GM12878 (cell line): Measurements from ENCODE around the gene ANKRD50.

Experiments used
- ATF3 ChIP-seq: IDR thresholded peaks from 2 replicates; pipeline ENCODE4 v1.6.1; 2011; ENCODE audit warnings: low read depth, mild to moderate bottlenecking, low read length, moderate library complexity, borderline replicate concordance; ENCODE audit errors: extremely low read depth
- BRCA1 ChIP-seq: IDR thresholded peaks from 2 replicates; pipeline ENCODE4 v1.6.1; 2011; ENCODE audit warnings: low read depth, low read length, improper control_type of control experiment
- CEBPZ ChIP-seq: fragments of 150-350 bp; IDR thresholded peaks from 2 replicates; pipeline ENCODE4 v1.6.1; 2016; ENCODE audit warnings: low read depth, low read length
- CTCF ChIP-seq, 3 experiments: IDR thresholded peaks in 2 of 3; conservative IDR thresholded peaks in 1 of 3; 2 replicates each; pipeline ENCODE4 v1.5.1; 2011; ENCODE audit warnings: low read depth in 3 of 3, low read length in 3 of 3, mild to moderate bottlenecking in 3 of 3, control low read depth in 2 of 3, moderate library complexity in 2 of 3, inconsistent platforms in 1 of 3, mixed read lengths in 1 of 3; ENCODE audit not compliant: control insufficient read depth in 2 of 3, insufficient read depth in 1 of 3; ENCODE audit errors: extremely low read depth in 1 of 3
- EZH2 ChIP-seq: IDR thresholded peaks from 2 replicates; pipeline ENCODE4 v1.6.1; 2012; ENCODE audit warnings: low read depth, mild to moderate bottlenecking, control low read depth, inconsistent platforms, low read length, borderline replicate concordance; ENCODE audit not compliant: control insufficient read depth
- NFIC ChIP-seq: IDR thresholded peaks from 2 replicates; pipeline ENCODE4 v1.6.1; 2012; ENCODE audit warnings: low read depth, mild to moderate bottlenecking, inconsistent platforms, low read length, moderate library complexity
- NR2C1 ChIP-seq: fragments of 450-650 bp; IDR thresholded peaks from 2 replicates; pipeline ENCODE4 v1.6.1; 2017; ENCODE audit warnings: antibody characterized with exemption, mild to moderate bottlenecking, moderate library complexity
- POLR2A ChIP-seq: IDR thresholded peaks from 2 replicates; pipeline ENCODE4 v1.6.1; 2011; ENCODE audit warnings: low read depth, mild to moderate bottlenecking, low read length
- POLR2AphosphoS5 ChIP-seq: IDR thresholded peaks from 2 replicates; pipeline ENCODE4 v1.6.1; 2011; ENCODE audit warnings: mild to moderate bottlenecking, low read length, inconsistent platforms
- SREBF2 ChIP-seq: IDR thresholded peaks from 2 replicates; pipeline ENCODE4 v1.6.1; 2012; ENCODE audit warnings: mild to moderate bottlenecking, low read length
- TF ChIP-seq, protein P1 (sequence below): fragments of 450-650 bp; IDR thresholded peaks from 2 replicates; pipeline ENCODE4 v1.6.1; 2016; ENCODE audit warnings: mild to moderate bottlenecking, moderate library complexity, borderline replicate concordance
- TF ChIP-seq, protein P2 (sequence below): fragments of 450-650 bp; IDR thresholded peaks from 2 replicates; pipeline ENCODE4 v1.6.1; 2014; ENCODE audit warnings: mild to moderate bottlenecking

GRCh38 chr4:124684301-124684700 is 28.2 kb downstream of the ANKRD50 start:
- TF ChIP-seq ATF3 (no peak), SREBF2 (no peak), POLR2AphosphoS5 (no peak), CEBPZ (no peak), NR2C1 (no peak), POLR2A (no peak), EZH2 (no peak), BRCA1 (no peak), CTCF (IDR thresholded peaks at IDR 0.05 in 2 of 3, conservative IDR thresholded peaks at IDR 0.05 in 1 of 3; ENCODE audit: control insufficient read depth in 2 of 3, extremely low read depth in 1 of 3, insufficient read depth in 1 of 3, low read depth in 3 of 3, low read length in 3 of 3) (no peak), NFIC (no peak)
- TF ChIP-seq, protein P1, sequence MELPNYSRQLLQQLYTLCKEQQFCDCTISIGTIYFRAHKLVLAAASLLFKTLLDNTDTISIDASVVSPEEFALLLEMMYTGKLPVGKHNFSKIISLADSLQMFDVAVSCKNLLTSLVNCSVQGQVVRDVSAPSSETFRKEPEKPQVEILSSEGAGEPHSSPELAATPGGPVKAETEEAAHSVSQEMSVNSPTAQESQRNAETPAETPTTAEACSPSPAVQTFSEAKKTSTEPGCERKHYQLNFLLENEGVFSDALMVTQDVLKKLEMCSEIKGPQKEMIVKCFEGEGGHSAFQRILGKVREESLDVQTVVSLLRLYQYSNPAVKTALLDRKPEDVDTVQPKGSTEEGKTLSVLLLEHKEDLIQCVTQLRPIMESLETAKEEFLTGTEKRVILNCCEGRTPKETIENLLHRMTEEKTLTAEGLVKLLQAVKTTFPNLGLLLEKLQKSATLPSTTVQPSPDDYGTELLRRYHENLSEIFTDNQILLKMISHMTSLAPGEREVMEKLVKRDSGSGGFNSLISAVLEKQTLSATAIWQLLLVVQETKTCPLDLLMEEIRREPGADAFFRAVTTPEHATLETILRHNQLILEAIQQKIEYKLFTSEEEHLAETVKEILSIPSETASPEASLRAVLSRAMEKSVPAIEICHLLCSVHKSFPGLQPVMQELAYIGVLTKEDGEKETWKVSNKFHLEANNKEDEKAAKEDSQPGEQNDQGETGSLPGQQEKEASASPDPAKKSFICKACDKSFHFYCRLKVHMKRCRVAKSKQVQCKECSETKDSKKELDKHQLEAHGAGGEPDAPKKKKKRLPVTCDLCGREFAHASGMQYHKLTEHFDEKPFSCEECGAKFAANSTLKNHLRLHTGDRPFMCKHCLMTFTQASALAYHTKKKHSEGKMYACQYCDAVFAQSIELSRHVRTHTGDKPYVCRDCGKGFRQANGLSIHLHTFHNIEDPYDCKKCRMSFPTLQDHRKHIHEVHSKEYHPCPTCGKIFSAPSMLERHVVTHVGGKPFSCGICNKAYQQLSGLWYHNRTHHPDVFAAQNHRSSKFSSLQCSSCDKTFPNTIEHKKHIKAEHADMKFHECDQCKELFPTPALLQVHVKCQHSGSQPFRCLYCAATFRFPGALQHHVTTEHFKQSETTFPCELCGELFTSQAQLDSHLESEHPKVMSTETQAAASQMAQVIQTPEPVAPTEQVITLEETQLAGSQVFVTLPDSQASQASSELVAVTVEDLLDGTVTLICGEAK, result no peak
- TF ChIP-seq, protein P2, sequence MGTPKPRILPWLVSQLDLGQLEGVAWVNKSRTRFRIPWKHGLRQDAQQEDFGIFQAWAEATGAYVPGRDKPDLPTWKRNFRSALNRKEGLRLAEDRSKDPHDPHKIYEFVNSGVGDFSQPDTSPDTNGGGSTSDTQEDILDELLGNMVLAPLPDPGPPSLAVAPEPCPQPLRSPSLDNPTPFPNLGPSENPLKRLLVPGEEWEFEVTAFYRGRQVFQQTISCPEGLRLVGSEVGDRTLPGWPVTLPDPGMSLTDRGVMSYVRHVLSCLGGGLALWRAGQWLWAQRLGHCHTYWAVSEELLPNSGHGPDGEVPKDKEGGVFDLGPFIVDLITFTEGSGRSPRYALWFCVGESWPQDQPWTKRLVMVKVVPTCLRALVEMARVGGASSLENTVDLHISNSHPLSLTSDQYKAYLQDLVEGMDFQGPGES, result no peak
